Measurements from ENCODE around the gene SLC39A10.

GRCh38 chr2:195663007-195663406, 6.0 kb downstream of the SLC39A10 start:
- TF ChIP-seq CTCF (IDR thresholded peaks at IDR 0.05) = no peak
- no peak for TF ChIP-seq EP300 (IDR thresholded peaks at IDR 0.05; ENCODE audit: low read depth)
